CD4-positive, alpha-beta T cell treated with Interleukin-17A for 1 hour (primary cell): ENCODE results near the gene RAPGEF1.
A peak's percentile ranks its signal among the peaks of the same experiment; 100 is the strongest.
"Not testable (repeated sequence)": the region's sequence is repeated elsewhere in the genome, so short reads cannot be mapped to it uniquely, and the experiment has no call there.

Experiments
- DNase-seq: peaks from one replicate; pipeline ENCODE4 v3.0.0-alpha.2; 2020

Gene RAPGEF1

GRCh38 chr9:131554087-131554842 lies 185.6 kb downstream of the RAPGEF1 start:
- no peak for DNase-seq

- DNase-seq: no peak
Measured at GRCh38 chr9:131552030-131552429, 187.8 kb downstream of the RAPGEF1 start.

GRCh38 chr9:131550465-131550864 lies 189.4 kb downstream of the RAPGEF1 start:
- DNase-seq: not testable (repeated sequence)

- DNase-seq: not testable (repeated sequence)
Measured at GRCh38 chr9:131549186-131549585, 190.7 kb downstream of the RAPGEF1 start.

- no peak for DNase-seq
Measured at GRCh38 chr9:131546336-131547084, 193.4 kb downstream of the RAPGEF1 start.

- no peak for DNase-seq
Measured at GRCh38 chr9:131545786-131546335, 194.0 kb downstream of the RAPGEF1 start.

- DNase-seq: no peak
Measured at GRCh38 chr9:131545003-131545785, 194.7 kb downstream of the RAPGEF1 start, which contains the start of gene PRRT1B. TSS of gene PRRT1B (plus strand) at chr9:131545523. CDS start at chr9:131545616, 93 bp downstream.

- no peak for DNase-seq
Measured at GRCh38 chr9:131543141-131543540, 196.7 kb downstream of the RAPGEF1 start.

- peak; percentile 55 for DNase-seq
Measured at GRCh38 chr9:131539223-131539923, 200.5 kb downstream of the RAPGEF1 start.

GRCh38 chr9:131537946-131538345 lies 201.9 kb downstream of the RAPGEF1 start:
- DNase-seq: no peak

GRCh38 chr9:131534721-131535237 lies 205.1 kb downstream of the RAPGEF1 start:
- DNase-seq: peak; percentile 20

GRCh38 chr9:131530920-131531832 lies 208.7 kb downstream of the RAPGEF1 start, which contains the start of gene UCK1:
TSS of gene UCK1 (minus strand) at chr9:131531263. CDS start at chr9:131531174, 89 bp downstream.
- peak; percentile 74 for DNase-seq

- DNase-seq: no peak
Measured at GRCh38 chr9:131530546-131530919, 209.3 kb downstream of the RAPGEF1 start.

GRCh38 chr9:131529597-131530545 lies 210.0 kb downstream of the RAPGEF1 start:
- no peak for DNase-seq

GRCh38 chr9:131528886-131529505 lies 210.9 kb downstream of the RAPGEF1 start:
- DNase-seq: no peak

GRCh38 chr9:131528186-131528585 lies 211.7 kb downstream of the RAPGEF1 start:
- DNase-seq: no peak
